A673 (cell line): ENCODE data around the gene KCTD4. TPM values are rescaled to one million over a fixed set of nuclear protein-coding genes. Genes with fewer than 3 reads are reported as not detected.

Experiments used
- BruUV-seq: library from RNA; stranded (reverse); fragments of 400-500 nt; replicated peaks from 2 replicates; lab custom pipeline; 2021; lab: Mats Ljungman, UMichigan
- CTCF ChIA-PET: fragments of 300-600 bp; sonication (Branson Sonifier 250); formaldehyde crosslinking; loops from one replicate; lab custom pipeline; 2022; ENCODE audit warnings: antibody characterized with exemption; lab: Charles Lee
- POLR2A ChIA-PET: fragments of 300-600 bp; sonication (Branson Sonifier 250); formaldehyde crosslinking; loops from one replicate; lab custom pipeline; 2022; ENCODE audit warnings: antibody characterized with exemption; ENCODE audit not compliant: low non-redundant PET; lab: Charles Lee
- DNase-seq: peaks from one replicate; pipeline ENCODE4 v3.0.0-alpha.2; 2015; ENCODE audit warnings: low spot score
- H3K27ac ChIP-seq: fragments of 200-600 bp; sonication (generic); 2 replicates; pipeline ENCODE4 v1.5.1; 2016; ENCODE audit warnings: mixed run types, low read depth, mild to moderate bottlenecking, mixed read lengths, antibody characterized with exemption, low read length; ENCODE audit not compliant: poor library complexity, severe bottlenecking
- H3K27me3 ChIP-seq: fragments of 200-600 bp; sonication (generic); replicated peaks from 2 replicates; pipeline ENCODE4 v1.6.1; 2017; ENCODE audit warnings: mixed run types, low read depth, mild to moderate bottlenecking, mixed read lengths, antibody characterized with exemption, low read length; ENCODE audit not compliant: insufficient read depth, poor library complexity
- H3K36me3 ChIP-seq: fragments of 200-600 bp; sonication (generic); 2 replicates; pipeline ENCODE4 v1.6.1; 2016; ENCODE audit warnings: mixed run types, mild to moderate bottlenecking, mixed read lengths, antibody characterized with exemption, low read length; ENCODE audit not compliant: insufficient read depth, poor library complexity, severe bottlenecking
- H3K4me1 ChIP-seq: fragments of 200-600 bp; sonication (generic); 2 replicates; pipeline ENCODE4 v1.6.1; 2017; ENCODE audit warnings: mixed run types, mild to moderate bottlenecking, mixed read lengths, antibody characterized with exemption, low read length; ENCODE audit not compliant: insufficient read depth, poor library complexity, severe bottlenecking
- H3K4me3 ChIP-seq: fragments of 200-600 bp; sonication (generic); 2 replicates; pipeline ENCODE4 v1.5.1; 2016; ENCODE audit warnings: low read depth, mixed run types, mild to moderate bottlenecking, mixed read lengths, low read length; ENCODE audit not compliant: poor library complexity, severe bottlenecking
- H3K9me3 ChIP-seq: fragments of 200-600 bp; sonication (generic); 2 replicates; pipeline ENCODE4 v1.6.1; 2016; ENCODE audit warnings: mixed run types, low read depth, mild to moderate bottlenecking, mixed read lengths, antibody characterized with exemption, low read length; ENCODE audit not compliant: poor library complexity, severe bottlenecking
- EZH2 ChIP-seq: fragments of 200-600 bp; sonication (generic); IDR thresholded peaks from 2 replicates; pipeline ENCODE4 v1.6.1; 2017; ENCODE audit warnings: borderline replicate concordance, low read depth, mild to moderate bottlenecking, mixed read lengths, antibody characterized with exemption, low read length; ENCODE audit not compliant: poor library complexity, severe bottlenecking
- intact Hi-C: fragments of 100-400 bp; cut with micrococcal nuclease; formaldehyde crosslinking; loops from one replicate; pipeline ENCODE4 v1.10.0; 2022; ENCODE audit not compliant: unreplicated experiment
- total RNA-seq: library from RNA; stranded (reverse); gene quantifications from 2 replicates; pipeline ENCODE4 v1.2.3, GENCODE V29; 2021
- TF ChIP-seq, protein P1 (sequence below): fragments of 300-800, 200-600 bp; sonication (generic); conservative IDR thresholded peaks from 2 replicates; pipeline ENCODE4 v1.5.1; 2017; ENCODE audit warnings: low read depth, mild to moderate bottlenecking, antibody characterized with exemption, low read length, moderate library complexity, mixed read lengths

Gene KCTD4
- total RNA-seq, 1 experiment from 2014 or later: not detected

GRCh38 chr13:45207319-45207718, 6.5 kb upstream of the KCTD4 start:
- Histone ChIP-seq H3K27me3 (no peaks in the 10 kb centered on the region), H3K4me3 (no peak overlapping the region), H3K27ac (no peak overlapping the region), H3K4me1 (peaks cover 21% of the 10 kb centered on the region), H3K9me3 (no peaks in the 10 kb centered on the region), H3K36me3 (no peaks in the 10 kb centered on the region)
- TF ChIP-seq EZH2: no peak
- TF ChIP-seq, protein P1, sequence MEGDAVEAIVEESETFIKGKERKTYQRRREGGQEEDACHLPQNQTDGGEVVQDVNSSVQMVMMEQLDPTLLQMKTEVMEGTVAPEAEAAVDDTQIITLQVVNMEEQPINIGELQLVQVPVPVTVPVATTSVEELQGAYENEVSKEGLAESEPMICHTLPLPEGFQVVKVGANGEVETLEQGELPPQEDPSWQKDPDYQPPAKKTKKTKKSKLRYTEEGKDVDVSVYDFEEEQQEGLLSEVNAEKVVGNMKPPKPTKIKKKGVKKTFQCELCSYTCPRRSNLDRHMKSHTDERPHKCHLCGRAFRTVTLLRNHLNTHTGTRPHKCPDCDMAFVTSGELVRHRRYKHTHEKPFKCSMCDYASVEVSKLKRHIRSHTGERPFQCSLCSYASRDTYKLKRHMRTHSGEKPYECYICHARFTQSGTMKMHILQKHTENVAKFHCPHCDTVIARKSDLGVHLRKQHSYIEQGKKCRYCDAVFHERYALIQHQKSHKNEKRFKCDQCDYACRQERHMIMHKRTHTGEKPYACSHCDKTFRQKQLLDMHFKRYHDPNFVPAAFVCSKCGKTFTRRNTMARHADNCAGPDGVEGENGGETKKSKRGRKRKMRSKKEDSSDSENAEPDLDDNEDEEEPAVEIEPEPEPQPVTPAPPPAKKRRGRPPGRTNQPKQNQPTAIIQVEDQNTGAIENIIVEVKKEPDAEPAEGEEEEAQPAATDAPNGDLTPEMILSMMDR: no peak
- ChIA-PET CTCF (interaction anchor here (1.1 kb wide), 1 partner anchor 74 kb away, joined by 3 read pairs; no protein-coding TSS in a partner anchor), POLR2A (no interaction called here)
- intact Hi-C loops: no loop called here
- no peak for DNase-seq
- no TSS peak for BruUV-seq

GRCh38 chr13:45206340-45206739, 5.5 kb upstream of the KCTD4 start:
- intact Hi-C loops: no loop called here
- BruUV-seq: no TSS peak
- no peak overlapping the region for H3K4me3 ChIP-seq
- TF ChIP-seq, protein P1: no peak
- TF ChIP-seq EZH2: no peak
- H3K36me3 ChIP-seq: no peaks in the 10 kb centered on the region
- ChIA-PET CTCF (interaction anchor here (1.1 kb wide), 1 partner anchor 75 kb away, joined by 3 read pairs; no protein-coding TSS in a partner anchor), POLR2A (no interaction called here)
- peaks cover 21% of the 10 kb centered on the region for H3K4me1 ChIP-seq
- H3K27ac ChIP-seq: peak overlapping the region; percentile 11
- H3K27me3 ChIP-seq: no peaks in the 10 kb centered on the region
- no peak for DNase-seq
- H3K9me3 ChIP-seq: no peaks in the 10 kb centered on the region

DNA sequence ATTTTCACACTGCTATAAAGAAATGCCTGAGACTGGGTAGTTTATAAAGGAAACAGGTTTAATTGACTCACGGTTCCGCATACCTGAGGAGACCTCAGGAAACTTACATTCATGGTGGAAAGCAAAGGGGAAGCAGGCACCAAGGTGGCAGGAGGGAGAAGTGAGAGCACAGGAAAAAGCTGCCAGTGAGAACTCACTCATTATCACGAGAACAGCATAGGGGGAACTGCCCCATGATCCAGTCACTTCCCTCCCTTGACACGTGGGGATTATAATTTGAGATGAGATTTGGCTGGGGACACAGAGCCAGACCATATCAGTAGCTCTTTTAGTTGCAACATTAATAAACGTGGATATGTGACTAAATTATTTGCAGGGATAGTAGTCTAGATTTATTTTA, 4.3 kb upstream of the KCTD4 start:
- Histone ChIP-seq H3K36me3 (no peaks in the 10 kb centered on the region), H3K9me3 (no peaks in the 10 kb centered on the region), H3K4me3 (no peak overlapping the region), H3K27ac (no peak overlapping the region), H3K4me1 (peaks cover 21% of the 10 kb centered on the region), H3K27me3 (no peaks in the 10 kb centered on the region)
- intact Hi-C loops: no loop called here
- ChIA-PET CTCF (no interaction called here), POLR2A (no interaction called here)
- DNase-seq: no peak
- no TSS peak for BruUV-seq
- TF ChIP-seq EZH2: no peak

- intact Hi-C loops: no loop called here
Observed at GRCh38 chr13:45199711-45200110, 1.1 kb downstream of the KCTD4 start.

More at GRCh38 chr13:45199711-45200110, 1.1 kb downstream of the KCTD4 start:
- Histone ChIP-seq H3K4me3 (no peak overlapping the region), H3K4me1 (peaks cover 6% of the 10 kb centered on the region), H3K27ac (no peak overlapping the region), H3K9me3 (no peaks in the 10 kb centered on the region), H3K36me3 (no peaks in the 10 kb centered on the region), H3K27me3 (no peaks in the 10 kb centered on the region)
- CTCF ChIA-PET: no interaction called here
- no TSS peak for BruUV-seq
- DNase-seq: no peak
- POLR2A ChIA-PET: no interaction called here
- TF ChIP-seq, protein P1: no peak
- TF ChIP-seq EZH2: no peak
